ENCODE results near the gene LRP11. TPM values are rescaled to one million over a fixed set of nuclear protein-coding genes. Genes with fewer than 3 reads are reported as not detected.

Gene LRP11
- total RNA-seq, 1 donor from 2014 or later = 2.2 TPM

DNA sequence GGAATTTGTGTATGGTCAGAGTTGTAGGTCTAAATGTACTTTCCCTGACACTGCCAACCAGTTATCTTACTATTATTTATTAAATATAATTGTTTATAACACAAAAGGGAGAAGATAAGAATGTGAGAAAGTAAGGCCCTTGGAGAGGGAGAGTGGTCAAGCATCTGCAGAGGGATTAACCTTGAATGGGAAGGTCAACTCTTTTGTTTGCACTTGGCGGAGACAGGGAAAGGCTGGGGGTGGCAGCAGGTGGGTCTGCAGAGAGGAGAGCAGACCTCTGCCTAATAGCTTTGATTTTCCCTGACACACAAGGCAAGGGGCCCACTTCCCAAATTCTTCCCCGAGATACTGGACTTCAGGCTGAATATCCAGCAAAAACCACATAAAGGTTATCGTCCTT is 4.2 kb downstream of the LRP11 start:
- H3K9me3 Mint-ChIP-seq = peaks cover 2% of the 10 kb centered on the region
- H3K4me1 Mint-ChIP-seq = peaks cover 46% of the 10 kb centered on the region
- Histone ChIP-seq H3K79me2 (ENCODE audit: low read depth) (no peaks in the 10 kb centered on the region), H4K20me1 (ENCODE audit: low read depth) (peaks cover 3% of the 10 kb centered on the region), H3F3A (ENCODE audit: low read depth) (peaks cover 11% of the 10 kb centered on the region), H3K27ac (no peak overlapping the region), H3K9ac (no peak overlapping the region), H3K36me3 (no peaks in the 10 kb centered on the region), H3K4me2 (no peak overlapping the region), H3K27me3 (peaks cover 37% of the 10 kb centered on the region), H3K4me1 (no peaks in the 10 kb centered on the region), H3K9me3 (ENCODE audit: low read depth) (no peaks in the 10 kb centered on the region), H2AFZ (replicated peaks) (no peak overlapping the region), H3K4me3 (no peak overlapping the region)
- H3K27ac Mint-ChIP-seq = no peak overlapping the region
- DNase-seq (ENCODE audit: low spot score) = no peak
- peaks cover 7% of the 10 kb centered on the region for H3K36me3 Mint-ChIP-seq
- no peak for TF ChIP-seq EZH2 (IDR thresholded peaks at IDR 0.05)
- no peak for TF ChIP-seq EZH2phosphoT487 (IDR thresholded peaks at IDR 0.05)
- TF ChIP-seq, protein P1, sequence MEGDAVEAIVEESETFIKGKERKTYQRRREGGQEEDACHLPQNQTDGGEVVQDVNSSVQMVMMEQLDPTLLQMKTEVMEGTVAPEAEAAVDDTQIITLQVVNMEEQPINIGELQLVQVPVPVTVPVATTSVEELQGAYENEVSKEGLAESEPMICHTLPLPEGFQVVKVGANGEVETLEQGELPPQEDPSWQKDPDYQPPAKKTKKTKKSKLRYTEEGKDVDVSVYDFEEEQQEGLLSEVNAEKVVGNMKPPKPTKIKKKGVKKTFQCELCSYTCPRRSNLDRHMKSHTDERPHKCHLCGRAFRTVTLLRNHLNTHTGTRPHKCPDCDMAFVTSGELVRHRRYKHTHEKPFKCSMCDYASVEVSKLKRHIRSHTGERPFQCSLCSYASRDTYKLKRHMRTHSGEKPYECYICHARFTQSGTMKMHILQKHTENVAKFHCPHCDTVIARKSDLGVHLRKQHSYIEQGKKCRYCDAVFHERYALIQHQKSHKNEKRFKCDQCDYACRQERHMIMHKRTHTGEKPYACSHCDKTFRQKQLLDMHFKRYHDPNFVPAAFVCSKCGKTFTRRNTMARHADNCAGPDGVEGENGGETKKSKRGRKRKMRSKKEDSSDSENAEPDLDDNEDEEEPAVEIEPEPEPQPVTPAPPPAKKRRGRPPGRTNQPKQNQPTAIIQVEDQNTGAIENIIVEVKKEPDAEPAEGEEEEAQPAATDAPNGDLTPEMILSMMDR (IDR thresholded peaks at IDR 0.05) = no peak
- H3K4me3 Mint-ChIP-seq = no peak overlapping the region
- peaks cover 4% of the 10 kb centered on the region for H3K27me3 Mint-ChIP-seq (ENCODE audit: insufficient read depth, low read depth)

DNA sequence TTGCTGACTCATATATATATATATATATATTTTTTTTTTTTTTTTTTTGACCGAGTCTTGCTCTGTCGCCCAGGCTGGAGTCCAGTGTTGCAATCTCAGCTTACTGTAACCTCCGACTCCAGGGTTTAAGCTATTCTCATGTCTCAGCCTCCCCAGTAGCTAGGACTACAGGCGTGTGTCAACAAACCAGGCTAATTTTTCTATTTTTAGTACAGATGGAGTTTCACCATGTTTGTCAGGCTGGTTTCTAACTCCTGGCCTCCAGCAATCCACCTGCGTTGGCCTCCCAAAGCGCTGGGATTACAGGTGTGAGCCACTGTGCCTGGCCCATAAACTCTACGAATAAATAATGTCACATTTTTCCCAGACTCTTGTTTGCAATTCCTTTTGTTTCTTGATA is 4.8 kb downstream of the LRP11 start:
- Histone ChIP-seq H3K4me2 (no peak overlapping the region), H3K4me3 (no peak overlapping the region), H3K79me2 (ENCODE audit: low read depth) (no peaks in the 10 kb centered on the region), H3K9ac (no peak overlapping the region), H3K36me3 (no peaks in the 10 kb centered on the region), H3F3A (ENCODE audit: low read depth) (peaks cover 11% of the 10 kb centered on the region), H3K27ac (no peak overlapping the region), H3K9me3 (ENCODE audit: low read depth) (no peaks in the 10 kb centered on the region), H4K20me1 (ENCODE audit: low read depth) (peaks cover 3% of the 10 kb centered on the region), H3K27me3 (peaks cover 37% of the 10 kb centered on the region), H2AFZ (replicated peaks) (no peak overlapping the region), H3K4me1 (no peaks in the 10 kb centered on the region)
- Mint-ChIP-seq H3K36me3 (peaks cover 7% of the 10 kb centered on the region), H3K9me3 (peaks cover 2% of the 10 kb centered on the region), H3K27me3 (ENCODE audit: insufficient read depth, low read depth) (peaks cover 4% of the 10 kb centered on the region), H3K27ac (no peak overlapping the region), H3K4me1 (peaks cover 44% of the 10 kb centered on the region), H3K4me3 (no peak overlapping the region)
- no peak for DNase-seq (ENCODE audit: low spot score)
- TF ChIP-seq EZH2phosphoT487 (IDR thresholded peaks at IDR 0.05) (no peak), EZH2 (IDR thresholded peaks at IDR 0.05) (no peak)
- TF ChIP-seq, protein P1 (IDR thresholded peaks at IDR 0.05) = no peak

DNA sequence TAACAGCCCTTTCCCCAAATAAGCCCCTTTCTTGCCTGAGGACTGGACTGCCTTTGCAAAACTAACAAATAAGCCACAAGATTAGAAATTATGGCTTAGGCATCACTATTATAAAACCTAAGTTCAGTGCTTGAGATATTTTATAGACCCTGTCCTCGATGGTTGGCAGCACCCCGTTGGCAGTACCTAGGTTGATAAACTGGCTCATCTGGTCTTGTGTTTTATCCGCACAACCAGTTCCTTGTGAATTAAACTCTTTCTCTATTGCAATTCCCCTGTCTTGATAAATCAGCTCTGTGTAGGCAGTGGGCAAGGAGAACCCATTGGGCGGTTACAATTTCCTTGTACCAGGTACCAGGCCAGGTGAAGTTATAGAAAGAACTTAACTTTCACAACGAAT is 6.6 kb downstream of the LRP11 start:
- no peaks in the 10 kb centered on the region for H3K4me1 ChIP-seq

More for the DNA sequence above, 6.6 kb downstream of the LRP11 start:
- Mint-ChIP-seq H3K9me3 (no peaks in the 10 kb centered on the region), H3K27ac (no peak overlapping the region), H3K4me3 (no peak overlapping the region), H3K4me1 (peaks cover 39% of the 10 kb centered on the region), H3K27me3 (ENCODE audit: insufficient read depth, low read depth) (peaks cover 5% of the 10 kb centered on the region), H3K36me3 (peaks cover 7% of the 10 kb centered on the region)
- no peak overlapping the region for H3K4me3 ChIP-seq
- H3K9ac ChIP-seq = no peak overlapping the region
- H3K27ac ChIP-seq = no peak overlapping the region
- TF ChIP-seq EZH2phosphoT487 (IDR thresholded peaks at IDR 0.05) = no peak
- TF ChIP-seq EZH2 (IDR thresholded peaks at IDR 0.05) = no peak
- TF ChIP-seq, protein P1 (IDR thresholded peaks at IDR 0.05) = no peak
- H3K9me3 ChIP-seq (ENCODE audit: low read depth) = no peaks in the 10 kb centered on the region
- H4K20me1 ChIP-seq (ENCODE audit: low read depth) = peaks cover 3% of the 10 kb centered on the region
- H3K79me2 ChIP-seq (ENCODE audit: low read depth) = no peaks in the 10 kb centered on the region
- no peaks in the 10 kb centered on the region for H3F3A ChIP-seq (ENCODE audit: low read depth)
- peaks cover 24% of the 10 kb centered on the region for H3K27me3 ChIP-seq
- H2AFZ ChIP-seq (replicated peaks) = no peak overlapping the region
- no peak for DNase-seq (ENCODE audit: low spot score)
- H3K4me2 ChIP-seq = no peak overlapping the region
- H3K36me3 ChIP-seq = no peaks in the 10 kb centered on the region

All from neural progenitor cell (in vitro differentiated cells).